H54 (cell line): Measurements from ENCODE around the gene SLC15A2.
"Not testable (repeated sequence)": the region's sequence is repeated elsewhere in the genome, so short reads cannot be mapped to it uniquely, and the experiment has no call there.

Experiments
- DNase-seq: peaks from one replicate; pipeline ENCODE4 v3.0.0; 2011; ENCODE audit warnings: low spot score, mixed read lengths; ENCODE audit not compliant: insufficient read length
- FAIRE-seq: peaks from 3 replicates; lab custom pipeline; 2011; peaks lifted over from hg19 to GRCh38; lab: Jason Lieb, UNC
- POLR2A ChIP-seq: IDR thresholded peaks from 2 replicates; pipeline ENCODE4 v1.6.1; 2011; ENCODE audit warnings: low read depth, mild to moderate bottlenecking, low read length

The SLC15A2 gene

GRCh38 chr3:121894301-121894990 lies at the start of gene SLC15A2:
Gene SLC15A2, plus strand, starts transcription at chr3:121894401. Its CDS starts 76 bp downstream, at chr3:121894477.
- DNase-seq = no peak
- FAIRE-seq = no peak
- no peak for TF ChIP-seq POLR2A

GRCh38 chr3:121844892-121845291 lies 49.3 kb upstream of the SLC15A2 start:
- no peak for TF ChIP-seq POLR2A
- FAIRE-seq (no peak), DNase-seq (no peak)

- TF ChIP-seq POLR2A = no peak
- FAIRE-seq = no peak
Observed at GRCh38 chr3:121852256-121852655, 41.9 kb upstream of the SLC15A2 start.

GRCh38 chr3:121855555-121855954 lies 38.6 kb upstream of the SLC15A2 start:
- no peak for TF ChIP-seq POLR2A
- no peak for DNase-seq
- FAIRE-seq = no peak

More at GRCh38 chr3:121852256-121852655, 41.9 kb upstream of the SLC15A2 start:
- DNase-seq = no peak

- FAIRE-seq, DNase-seq: not testable (repeated sequence)
Observed at GRCh38 chr3:121857778-121858177, 36.4 kb upstream of the SLC15A2 start.

- not testable (repeated sequence) for DNase-seq, FAIRE-seq
Observed at GRCh38 chr3:121863247-121863646, 31.0 kb upstream of the SLC15A2 start.

GRCh38 chr3:121863801-121864200 lies 30.4 kb upstream of the SLC15A2 start:
- TF ChIP-seq POLR2A = no peak
- no peak for DNase-seq
- FAIRE-seq = no peak

- no peak for TF ChIP-seq POLR2A
- FAIRE-seq (no peak), DNase-seq (no peak)
Observed at GRCh38 chr3:121869736-121870135, 24.5 kb upstream of the SLC15A2 start.

- FAIRE-seq (no peak), DNase-seq (no peak)
- no peak for TF ChIP-seq POLR2A
Observed at GRCh38 chr3:121870717-121871116, 23.5 kb upstream of the SLC15A2 start.

- no peak for DNase-seq
- FAIRE-seq = no peak
- no peak for TF ChIP-seq POLR2A
Observed at GRCh38 chr3:121871430-121871829, 22.8 kb upstream of the SLC15A2 start.

GRCh38 chr3:121878411-121878810 lies 15.8 kb upstream of the SLC15A2 start:
- no peak for TF ChIP-seq POLR2A
- DNase-seq = no peak
- no peak for FAIRE-seq

- DNase-seq = no peak
- TF ChIP-seq POLR2A = no peak
- FAIRE-seq = no peak
Observed at GRCh38 chr3:121883507-121883906, 10.7 kb upstream of the SLC15A2 start.

- FAIRE-seq = no peak
- DNase-seq = no peak
- TF ChIP-seq POLR2A = no peak
Observed at GRCh38 chr3:121885386-121885785, 8.8 kb upstream of the SLC15A2 start.

- TF ChIP-seq POLR2A = no peak
- no peak for FAIRE-seq
- no peak for DNase-seq
Observed at GRCh38 chr3:121895121-121895520, 920 bp downstream of the SLC15A2 start.

- no peak for FAIRE-seq
- no peak for DNase-seq
- no peak for TF ChIP-seq POLR2A
Observed at GRCh38 chr3:121895736-121896135, 1.5 kb downstream of the SLC15A2 start.
